Right lobe of liver (tissue), 6 donors: ENCODE results near the gene MYO18A. TPM values are rescaled to one million over a fixed set of nuclear protein-coding genes. Genes with fewer than 3 reads are reported as not detected.
"Not testable (repeated sequence)": the region's sequence is repeated elsewhere in the genome, so short reads cannot be mapped to it uniquely, and the experiment has no call there.

Experiments used
- ATAC-seq, 4 donors: fragments of 200-7000 bp; cut with Tn5 transposase; one replicate each; pipeline ENCODE4 v1.9.1; 2020; ENCODE audit warnings: mild to moderate bottlenecking in 4 of 4, moderate library complexity in 4 of 4
- DNase-seq, 3 donors: peaks; one replicate each; pipeline ENCODE4 v3.0.0-alpha.2; 2020
- H3K27ac ChIP-seq, 3 donors: fragments of 200-600 bp; one replicate each; pipeline ENCODE4 v1.8.0; 2022
- H3K27me3 ChIP-seq, 2 donors: fragments of 200-600 bp; one replicate each; pipeline ENCODE4 v1.8.0; 2022
- H3K36me3 ChIP-seq, 4 donors: fragments of 200-600 bp; sonication (generic) in 1 of 4; one replicate each; pipeline versions ENCODE4 v1.5.1 to v1.8.0; 2017 to 2022; ENCODE audit warnings: control low read depth in 1 of 4
- H3K4me1 ChIP-seq, 4 donors: fragments of 200-600 bp; sonication (generic) in 1 of 4; one replicate each; pipeline versions ENCODE4 v1.5.1 to v1.8.0; 2017 to 2022; ENCODE audit warnings: control low read depth in 1 of 4
- H3K4me3 ChIP-seq, 3 donors: fragments of 200-600 bp; one replicate each; pipeline ENCODE4 v1.8.0; 2022
- H3K9me3 ChIP-seq, 4 donors: fragments of 200-600 bp; sonication (generic) in 1 of 4; one replicate each; pipeline versions ENCODE4 v1.5.1 to v1.8.0; 2017 to 2022; ENCODE audit warnings: control low read depth in 1 of 4
- CTCF ChIP-seq, 4 donors: fragments of 200-600 bp in 3 of 4; fragments of 450-650 bp in 1 of 4; IDR thresholded peaks; one replicate each; pipeline versions ENCODE4 v1.5.1 to v1.8.0; 2016 to 2022; ENCODE audit warnings: antibody characterized with exemption in 4 of 4, mild to moderate bottlenecking in 2 of 4
- POLR2A ChIP-seq: fragments of 450-650 bp; IDR thresholded peaks from one replicate; pipeline ENCODE4 v1.6.1; 2017; ENCODE audit warnings: antibody characterized with exemption, mild to moderate bottlenecking
- WGBS: methylation state at CpG from one replicate; pipeline ENCODE4 v1.1.6; 2018; ENCODE audit warnings: low coverage, low lambda C conversion rate; ENCODE audit not compliant: insufficient coverage; ENCODE audit errors: missing lambda C conversion rate; 5-methylcytosine and 5-hydroxymethylcytosine counted together
- intact Hi-C, 2 donors: fragments of 100-400 bp; cut with DNase I; formaldehyde crosslinking; loops; one replicate each; pipeline versions ENCODE4 v1.11.2 to v1.14.1; 2022
- total RNA-seq, 6 experiments: library from RNA; depleted of rRNA in 2 of 6; stranded (reverse); fragments of >200 nt in 2 of 6; fragmentation: NEBNext Ultra II Directional in 3 of 6; extraction: Animal tissue kit (Norgen Biotek cat#: 25700) in 3 of 6; gene quantifications; one replicate each; pipeline versions ENCODE4 v1.1.0 to v1.2.4, GENCODE V29; 2016 to 2023
- donor health status: DM: no; HTN: yes; CAD: no.
- donor health status: DM: no; HTN: no; CAD: no.
- donor health status: DM: no; HTN: no; CAD: no.
- donor health status: DM: no; HTN: yes; CAD: no.
- donor health status: DM: no; HTN: yes; CAD: no.

MYO18A gene
- total RNA-seq, 6 experiments from 2014 or later = 50.1 to 98.2 (median 81.8) TPM

- no peak overlapping the region for H3K27ac ChIP-seq
- ATAC-seq (no peak), DNase-seq (peak in 1 of 3 donors; percentile 37)
- no peaks in the 10 kb centered on the region for H3K9me3 ChIP-seq
- no peak for TF ChIP-seq POLR2A
- TF ChIP-seq CTCF (IDR thresholded peaks at IDR 0.05) = no peak
- intact Hi-C loops = no loop called here
- H3K4me3 ChIP-seq = no peak overlapping the region
- H3K36me3 ChIP-seq = peaks cover 31 to 97% (median 56%) of the 10 kb centered on the region in 4 donors
- 77% methylated on average over 5 of the region's 12 CpGs for WGBS
- H3K27me3 ChIP-seq = no peaks in the 10 kb centered on the region
- no peaks in the 10 kb centered on the region for H3K4me1 ChIP-seq
Measured at GRCh38 chr17:29090750-29091605, 89.2 kb downstream of the MYO18A start.

- TF ChIP-seq CTCF (IDR thresholded peaks at IDR 0.05) (no peak), POLR2A (no peak)
- intact Hi-C loops = no loop called here
- WGBS = 75% methylated on average over 2 of the region's 4 CpGs
- Histone ChIP-seq H3K27ac (no peak overlapping the region), H3K9me3 (no peaks in the 10 kb centered on the region), H3K4me1 (no peaks in the 10 kb centered on the region), H3K27me3 (no peaks in the 10 kb centered on the region), H3K36me3 (peaks cover 33 to 97% (median 56%) of the 10 kb centered on the region in 4 donors), H3K4me3 (no peak overlapping the region)
- ATAC-seq = no peak
- no peak for DNase-seq
Measured at GRCh38 chr17:29090108-29090507, 90.1 kb downstream of the MYO18A start.

- Histone ChIP-seq H3K36me3 (peaks cover 34 to 96% (median 53%) of the 10 kb centered on the region in 4 donors), H3K4me3 (no peak overlapping the region), H3K27me3 (no peaks in the 10 kb centered on the region), H3K9me3 (no peaks in the 10 kb centered on the region), H3K4me1 (no peaks in the 10 kb centered on the region), H3K27ac (no peak overlapping the region)
- intact Hi-C loops = no loop called here
- TF ChIP-seq CTCF (IDR thresholded peaks at IDR 0.05) (no peak), POLR2A (no peak)
- 78% methylated on average over 9 of the region's 20 CpGs for WGBS
- DNase-seq (no peak), ATAC-seq (peak in 1 of 4 donors; percentile 3)
Measured at GRCh38 chr17:29089601-29090044, 90.6 kb downstream of the MYO18A start.

GRCh38 chr17:29088782-29089181, 91.4 kb downstream of the MYO18A start:
- ATAC-seq, H3K4me3 ChIP-seq: not testable (repeated sequence)

GRCh38 chr17:29086628-29087332, 93.4 kb downstream of the MYO18A start:
- 92% methylated on average over 13 of the region's 19 CpGs for WGBS
- intact Hi-C loops = no loop called here
- TF ChIP-seq CTCF (IDR thresholded peaks at IDR 0.05) = no peak
- TF ChIP-seq POLR2A = no peak
- Histone ChIP-seq H3K4me3 (no peak overlapping the region), H3K27me3 (no peaks in the 10 kb centered on the region), H3K4me1 (no peaks in the 10 kb centered on the region), H3K36me3 (peaks cover 15 to 95% (median 43%) of the 10 kb centered on the region in 4 donors), H3K27ac (no peak overlapping the region), H3K9me3 (no peaks in the 10 kb centered on the region)
- ATAC-seq (no peak), DNase-seq (no peak)

More at GRCh38 chr17:29088782-29089181, 91.4 kb downstream of the MYO18A start:
- H3K27me3 ChIP-seq, H3K9me3 ChIP-seq, DNase-seq, H3K4me1 ChIP-seq, H3K27ac ChIP-seq, intact Hi-C loops: not testable (repeated sequence)
- peaks cover 30 to 95% (median 48%) of the 10 kb centered on the region in 4 donors for H3K36me3 ChIP-seq
- WGBS = 92% methylated on average over 2 of the region's 3 CpGs
